Lower leg skin (tissue), 4 donors: ENCODE measurements around the gene MXD1. TPM values are rescaled to one million over a fixed set of nuclear protein-coding genes. Genes with fewer than 3 reads are reported as not detected.

Source experiments
- DNase-seq, 2 donors: peaks; one replicate each; pipeline ENCODE4 v3.0.0-alpha.2; 2019; ENCODE audit warnings: low spot score in 2 of 2
- H3K4me3 ChIP-seq: fragments of 200-600 bp; sonication (generic); 2 replicates; pipeline ENCODE4 v1.5.1; 2017; ENCODE audit warnings: mild to moderate bottlenecking, low read depth; ENCODE audit not compliant: poor library complexity, severe bottlenecking
- CTCF ChIP-seq, 3 donors: fragments of 450-650 bp; IDR thresholded peaks; one replicate each; pipeline ENCODE4 v1.5.1; 2016; ENCODE audit warnings: antibody characterized with exemption in 3 of 3, mild to moderate bottlenecking in 3 of 3, moderate library complexity in 2 of 3
- POLR2A ChIP-seq, 2 donors: fragments of 450-650 bp; IDR thresholded peaks; one replicate each; pipeline ENCODE4 v1.6.1; 2016 to 2017; ENCODE audit warnings: antibody characterized with exemption in 2 of 2, mild to moderate bottlenecking in 1 of 2, moderate library complexity in 1 of 2
- WGBS, 2 donors: methylation state at CpG; one replicate each; pipeline ENCODE4 v1.1.5; 2018; 5-methylcytosine and 5-hydroxymethylcytosine counted together
- intact Hi-C: fragments of 100-400 bp; cut with DNase I; formaldehyde crosslinking; loops from one replicate; pipeline ENCODE4 v1.15.0; 2023; ENCODE audit warnings: low total_unique reads
- total RNA-seq, 4 donors: library from RNA; depleted of rRNA; stranded (reverse); fragments of >200 nt; gene quantifications; one replicate each; pipeline ENCODE4 v1.1.0, GENCODE V29; 2016

The MXD1 gene
- total RNA-seq, 4 donors from 2014 or later: 19.1 to 26.6 (median 23.9) TPM

GRCh38 chr2:69972822-69973221 is 57.9 kb downstream of the MXD1 start:
- WGBS, 2 donors: 91 to 100% methylated on average over 1 of the region's 1 CpG
- TF ChIP-seq CTCF (IDR thresholded peaks at IDR 0.05): no peak
- no peak for TF ChIP-seq POLR2A (IDR thresholded peaks at IDR 0.05)
- DNase-seq: no peak
- intact Hi-C loops: no loop called here
- H3K4me3 ChIP-seq: no peak overlapping the region

- DNase-seq: no peak
- TF ChIP-seq POLR2A (IDR thresholded peaks at IDR 0.05): no peak
- TF ChIP-seq CTCF (IDR thresholded peaks at IDR 0.05): no peak
- no peak overlapping the region for H3K4me3 ChIP-seq
- intact Hi-C loops: no loop called here
- 50 to 59% methylated on average over 4 of the region's 4 CpGs for WGBS, 2 donors
These were observed 58.4 kb downstream of the MXD1 start for GRCh38 chr2:69973335-69973735.

- intact Hi-C loops: no loop called here
- 89 to 90% methylated on average over 12 of the region's 12 CpGs for WGBS, 2 donors
- no peak for DNase-seq
- no peak overlapping the region for H3K4me3 ChIP-seq
- no peak for TF ChIP-seq CTCF (IDR thresholded peaks at IDR 0.05)
- TF ChIP-seq POLR2A (IDR thresholded peaks at IDR 0.05): no peak
These were observed 60.4 kb downstream of the MXD1 start for GRCh38 chr2:69975136-69975852.

GRCh38 chr2:69975853-69976462 is 61.0 kb downstream of the MXD1 start:
- WGBS, 2 donors: 80 to 83% methylated on average over 13 of the region's 13 CpGs
- intact Hi-C loops: no loop called here
- no peak for TF ChIP-seq POLR2A (IDR thresholded peaks at IDR 0.05)
- no peak for TF ChIP-seq CTCF (IDR thresholded peaks at IDR 0.05)

GRCh38 chr2:69977186-69977585 is 62.3 kb downstream of the MXD1 start:
- 92 to 93% methylated on average over 8 of the region's 8 CpGs for WGBS, 2 donors
- DNase-seq: no peak
- H3K4me3 ChIP-seq: no peak overlapping the region
- intact Hi-C loops: no loop called here
- TF ChIP-seq CTCF (IDR thresholded peaks at IDR 0.05) (no peak), POLR2A (IDR thresholded peaks at IDR 0.05) (no peak)

More at GRCh38 chr2:69975853-69976462, 61.0 kb downstream of the MXD1 start:
- H3K4me3 ChIP-seq: no peak overlapping the region
- no peak for DNase-seq
